Panc1 (cell line): Measurements from ENCODE around the gene ST3GAL6. TPM values are rescaled to one million over a fixed set of nuclear protein-coding genes. Genes with fewer than 3 reads are reported as not detected.

Source experiments
- ATAC-seq: fragments of 200-7000 bp; cut with Tn5 transposase; 2 replicates; pipeline ENCODE4 v1.9.1; 2020; ENCODE audit warnings: mild to moderate bottlenecking, moderate library complexity
- BruUV-seq: library from RNA; stranded (reverse); fragments of 400-500 nt; replicated peaks from 2 replicates; lab custom pipeline; 2021; lab: Mats Ljungman, UMichigan
- CTCF ChIA-PET: fragments of 300-600 bp; sonication (Branson Sonifier 250); formaldehyde crosslinking; loops from one replicate; lab custom pipeline; 2022; ENCODE audit warnings: antibody characterized with exemption; lab: Charles Lee
- POLR2A ChIA-PET: fragments of 300-600 bp; sonication (Branson Sonifier 250); formaldehyde crosslinking; loops from one replicate; lab custom pipeline; 2022; ENCODE audit warnings: antibody characterized with exemption; lab: Charles Lee
- DNase-seq: peaks from one replicate; pipeline ENCODE4 v3.0.0-alpha.2; 2010; ENCODE audit warnings: low read depth, low spot score
- H3K27ac ChIP-seq: 2 replicates; pipeline ENCODE4 v1.5.1; 2011; ENCODE audit warnings: mild to moderate bottlenecking, low read length, inconsistent platforms
- H3K27me3 ChIP-seq: fragments of 200-500 bp; sonication (Bioruptor generic); 2 replicates; pipeline ENCODE4 v1.6.0; 2014; ENCODE audit warnings: low read length, inconsistent platforms; ENCODE audit not compliant: control insufficient read depth, insufficient read depth
- H3K36me3 ChIP-seq: fragments of 200-500 bp; sonication (Bioruptor generic); 2 replicates; pipeline ENCODE4 v1.5.1; 2014; ENCODE audit warnings: inconsistent platforms, mild to moderate bottlenecking, low read length, moderate library complexity; ENCODE audit not compliant: control insufficient read depth, insufficient read depth
- H3K4me1 ChIP-seq: 2 replicates; pipeline ENCODE4 v1.5.1; 2011; ENCODE audit warnings: inconsistent platforms, mild to moderate bottlenecking, low read length, moderate library complexity; ENCODE audit not compliant: control insufficient read depth, insufficient read depth
- H3K4me3 ChIP-seq, 2 experiments: 2 replicates each; pipeline ENCODE4 v1.5.1; 2011 to 2012; ENCODE audit warnings: low read depth in 2 of 2, low read length in 2 of 2, mild to moderate bottlenecking in 2 of 2, inconsistent platforms in 1 of 2, moderate library complexity in 1 of 2
- H3K9me3 ChIP-seq: fragments of 200-500 bp; sonication (Bioruptor generic); 2 replicates; pipeline ENCODE4 v1.5.1; 2014; ENCODE audit warnings: low read depth, mild to moderate bottlenecking, inconsistent platforms, low read length, moderate library complexity; ENCODE audit not compliant: control insufficient read depth, insufficient read depth
- POLR2AphosphoS5 ChIP-seq: IDR thresholded peaks from 2 replicates; pipeline ENCODE4 v1.6.1; 2012; ENCODE audit warnings: mild to moderate bottlenecking, low read depth, low read length, moderate library complexity
- SIN3A ChIP-seq: IDR thresholded peaks from 2 replicates; pipeline ENCODE4 v1.6.1; 2012; ENCODE audit warnings: low read depth, mild to moderate bottlenecking, low read length, moderate library complexity, borderline replicate concordance; ENCODE audit not compliant: insufficient read depth
- TCF7L2 ChIP-seq: IDR thresholded peaks from 2 replicates; pipeline ENCODE4 v1.6.1; 2011; ENCODE audit warnings: mild to moderate bottlenecking, low read depth, low read length, inconsistent platforms
- in situ Hi-C: cut with HindIII; loops from 2 replicates; pipeline ENCODE4 v1.10.0; 2016; ENCODE audit warnings: low sequenced_read_pairs, low pct_unique_long_range_greater_than_20kb
- intact Hi-C: fragments of 100-400 bp; cut with micrococcal nuclease; formaldehyde crosslinking; loops from one replicate; pipeline ENCODE4 v1.10.0; 2022; ENCODE audit not compliant: unreplicated experiment
- total RNA-seq: library from RNA; stranded (reverse); gene quantifications from one replicate; pipeline ENCODE4 v1.2.1, GENCODE V29; 2021; ENCODE audit not compliant: unreplicated experiment
- TF ChIP-seq, protein P1 (sequence below), 2 experiments: IDR thresholded peaks; 2 replicates each; pipeline ENCODE4 v1.6.1; 2011 to 2012; ENCODE audit warnings: low read depth in 2 of 2, control low read depth in 1 of 2, low read length in 1 of 2, mild to moderate bottlenecking in 1 of 2, moderate library complexity in 1 of 2; ENCODE audit not compliant: insufficient read depth in 1 of 2
- TF ChIP-seq, protein P2 (sequence below): fragments of 450-650 bp; IDR thresholded peaks from 2 replicates; pipeline ENCODE4 v1.5.1; 2017; ENCODE audit warnings: mild to moderate bottlenecking

ST3GAL6 gene
- total RNA-seq, 1 experiment from 2014 or later: 0.15 TPM

DNA sequence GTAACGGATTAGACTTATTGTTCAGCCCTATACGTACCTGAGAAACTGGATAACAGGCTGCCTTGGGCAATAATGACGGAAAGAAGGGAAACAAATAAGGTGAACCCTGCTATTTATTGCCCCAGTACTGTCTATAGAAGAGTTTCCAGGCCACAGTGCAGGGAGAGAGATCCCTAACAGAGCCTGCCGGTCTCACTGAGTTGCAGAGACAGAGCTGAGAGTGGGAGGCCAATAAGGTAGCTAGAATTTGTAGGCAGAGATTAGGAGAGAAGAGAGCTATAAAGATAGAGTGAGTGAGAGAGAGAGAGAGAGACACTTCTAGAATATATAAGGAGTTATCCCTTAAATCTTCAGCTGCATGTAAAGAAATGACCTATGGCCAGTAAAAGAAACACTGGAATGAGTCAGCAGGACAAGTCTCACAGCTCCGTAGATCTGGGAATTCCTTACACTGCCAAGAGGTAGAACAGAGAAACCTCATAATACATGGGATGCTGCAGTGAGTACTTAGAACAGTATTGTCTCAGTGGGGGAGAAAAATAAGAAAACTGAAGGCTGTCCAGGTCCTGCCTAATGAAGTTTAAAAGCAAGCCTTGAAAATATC is 51.8 kb downstream of the ST3GAL6 start:
- DNase-seq: no peak
- intact Hi-C loops: loop anchor here (5.0 kb wide), 2 partner anchors 352 to 937 kb away; no protein-coding TSS in a partner anchor
- in situ Hi-C loops: no loop called here
- ChIA-PET POLR2A (no interaction called here), CTCF (no interaction called here)
- BruUV-seq: no TSS peak
- no peak for ATAC-seq
- Histone ChIP-seq H3K27me3 (no peaks in the 10 kb centered on the region), H3K4me1 (no peaks in the 10 kb centered on the region), H3K4me3 (no peak overlapping the region), H3K36me3 (peaks cover 5% of the 10 kb centered on the region), H3K27ac (no peak overlapping the region), H3K9me3 (no peaks in the 10 kb centered on the region)
- TF ChIP-seq TCF7L2 (no peak), POLR2AphosphoS5 (no peak), SIN3A (no peak)
- TF ChIP-seq, protein P1, sequence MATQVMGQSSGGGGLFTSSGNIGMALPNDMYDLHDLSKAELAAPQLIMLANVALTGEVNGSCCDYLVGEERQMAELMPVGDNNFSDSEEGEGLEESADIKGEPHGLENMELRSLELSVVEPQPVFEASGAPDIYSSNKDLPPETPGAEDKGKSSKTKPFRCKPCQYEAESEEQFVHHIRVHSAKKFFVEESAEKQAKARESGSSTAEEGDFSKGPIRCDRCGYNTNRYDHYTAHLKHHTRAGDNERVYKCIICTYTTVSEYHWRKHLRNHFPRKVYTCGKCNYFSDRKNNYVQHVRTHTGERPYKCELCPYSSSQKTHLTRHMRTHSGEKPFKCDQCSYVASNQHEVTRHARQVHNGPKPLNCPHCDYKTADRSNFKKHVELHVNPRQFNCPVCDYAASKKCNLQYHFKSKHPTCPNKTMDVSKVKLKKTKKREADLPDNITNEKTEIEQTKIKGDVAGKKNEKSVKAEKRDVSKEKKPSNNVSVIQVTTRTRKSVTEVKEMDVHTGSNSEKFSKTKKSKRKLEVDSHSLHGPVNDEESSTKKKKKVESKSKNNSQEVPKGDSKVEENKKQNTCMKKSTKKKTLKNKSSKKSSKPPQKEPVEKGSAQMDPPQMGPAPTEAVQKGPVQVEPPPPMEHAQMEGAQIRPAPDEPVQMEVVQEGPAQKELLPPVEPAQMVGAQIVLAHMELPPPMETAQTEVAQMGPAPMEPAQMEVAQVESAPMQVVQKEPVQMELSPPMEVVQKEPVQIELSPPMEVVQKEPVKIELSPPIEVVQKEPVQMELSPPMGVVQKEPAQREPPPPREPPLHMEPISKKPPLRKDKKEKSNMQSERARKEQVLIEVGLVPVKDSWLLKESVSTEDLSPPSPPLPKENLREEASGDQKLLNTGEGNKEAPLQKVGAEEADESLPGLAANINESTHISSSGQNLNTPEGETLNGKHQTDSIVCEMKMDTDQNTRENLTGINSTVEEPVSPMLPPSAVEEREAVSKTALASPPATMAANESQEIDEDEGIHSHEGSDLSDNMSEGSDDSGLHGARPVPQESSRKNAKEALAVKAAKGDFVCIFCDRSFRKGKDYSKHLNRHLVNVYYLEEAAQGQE (IDR thresholded peaks at IDR 0.05; ENCODE audit: insufficient read depth in 1 of 2, low read depth in 2 of 2, low read length in 1 of 2): no peak
- TF ChIP-seq, protein P2, sequence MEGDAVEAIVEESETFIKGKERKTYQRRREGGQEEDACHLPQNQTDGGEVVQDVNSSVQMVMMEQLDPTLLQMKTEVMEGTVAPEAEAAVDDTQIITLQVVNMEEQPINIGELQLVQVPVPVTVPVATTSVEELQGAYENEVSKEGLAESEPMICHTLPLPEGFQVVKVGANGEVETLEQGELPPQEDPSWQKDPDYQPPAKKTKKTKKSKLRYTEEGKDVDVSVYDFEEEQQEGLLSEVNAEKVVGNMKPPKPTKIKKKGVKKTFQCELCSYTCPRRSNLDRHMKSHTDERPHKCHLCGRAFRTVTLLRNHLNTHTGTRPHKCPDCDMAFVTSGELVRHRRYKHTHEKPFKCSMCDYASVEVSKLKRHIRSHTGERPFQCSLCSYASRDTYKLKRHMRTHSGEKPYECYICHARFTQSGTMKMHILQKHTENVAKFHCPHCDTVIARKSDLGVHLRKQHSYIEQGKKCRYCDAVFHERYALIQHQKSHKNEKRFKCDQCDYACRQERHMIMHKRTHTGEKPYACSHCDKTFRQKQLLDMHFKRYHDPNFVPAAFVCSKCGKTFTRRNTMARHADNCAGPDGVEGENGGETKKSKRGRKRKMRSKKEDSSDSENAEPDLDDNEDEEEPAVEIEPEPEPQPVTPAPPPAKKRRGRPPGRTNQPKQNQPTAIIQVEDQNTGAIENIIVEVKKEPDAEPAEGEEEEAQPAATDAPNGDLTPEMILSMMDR: no peak

DNA sequence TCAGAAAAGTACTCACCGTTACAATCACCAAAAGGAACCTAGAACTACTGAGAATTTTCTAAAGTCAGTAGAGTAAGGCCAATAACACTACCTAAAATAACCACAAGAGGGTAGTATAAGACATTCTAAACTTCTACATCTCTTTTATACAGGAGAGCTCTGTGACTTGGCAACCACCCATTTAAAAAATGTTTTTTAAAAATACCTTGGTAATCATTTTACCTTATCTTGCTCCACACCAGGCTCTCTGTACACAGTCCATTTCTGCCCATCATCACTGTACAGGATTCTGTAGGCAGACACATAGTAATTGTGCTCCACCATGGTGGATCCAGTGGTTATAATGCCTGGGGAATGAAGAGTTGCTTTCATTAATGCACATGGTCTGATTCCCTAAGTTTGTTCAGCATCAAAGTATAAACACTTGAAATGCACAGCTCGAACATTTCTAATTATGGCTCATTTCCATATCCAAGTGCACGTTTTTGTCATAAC is 54.5 kb downstream of the ST3GAL6 start:
- H3K4me3 ChIP-seq: no peak overlapping the region
- H3K27me3 ChIP-seq: no peaks in the 10 kb centered on the region
- ChIA-PET CTCF (interaction anchor here (0.5 to 1.7 kb wide), 4 partner anchors 84 to 439 kb away, joined by 3 to 17 read pairs (median 4); partner anchors contain the start of gene DCBLD2), POLR2A (interaction anchor here (0.6 kb wide), 1 partner anchor 189 kb away, joined by 3 read pairs; no protein-coding TSS in a partner anchor)
- no peak for TF ChIP-seq POLR2AphosphoS5
- TF ChIP-seq, protein P1 (IDR thresholded peaks at IDR 0.05; ENCODE audit: insufficient read depth in 1 of 2, low read depth in 2 of 2, low read length in 1 of 2): no peak
- TF ChIP-seq, protein P2: peak; percentile 73
- ATAC-seq: peak; percentile 95
- H3K27ac ChIP-seq: no peak overlapping the region
- H3K9me3 ChIP-seq: no peaks in the 10 kb centered on the region
- in situ Hi-C loops (no loop called here), intact Hi-C loops (loop anchor here (1.0 to 5.0 kb wide), 3 partner anchors 177 to 935 kb away; no protein-coding TSS in a partner anchor)
- no TSS peak for BruUV-seq
- H3K4me1 ChIP-seq: no peaks in the 10 kb centered on the region
- DNase-seq: peak; percentile 33
- H3K36me3 ChIP-seq: peaks cover 3% of the 10 kb centered on the region
